ENCODE results near the gene THBD.
"Not testable (repeated sequence)": the region's sequence is repeated elsewhere in the genome, so short reads cannot be mapped to it uniquely, and the experiment has no call there.

Gene THBD

GRCh38 chr20:23037017-23037481 is 12.4 kb downstream of the THBD start:
- Mint-ChIP-seq H3K9me3 (ENCODE audit: low read depth) (no peaks in the 10 kb centered on the region), H3K4me1 (ENCODE audit: low read depth) (no peaks in the 10 kb centered on the region), H3K27me3 (peaks cover 5% of the 10 kb centered on the region), H3K4me3 (no peak overlapping the region), H3K27ac (no peak overlapping the region), H3K36me3 (no peaks in the 10 kb centered on the region)

- H3K4me1 Mint-ChIP-seq (ENCODE audit: low read depth), result no peaks in the 10 kb centered on the region
- H3K36me3 Mint-ChIP-seq, result no peaks in the 10 kb centered on the region
- H3K27me3 Mint-ChIP-seq, result peaks cover 6% of the 10 kb centered on the region
These were observed 13.1 kb downstream of the THBD start for GRCh38 chr20:23036371-23036770.

GRCh38 chr20:23035731-23036130 is 13.7 kb downstream of the THBD start:
- Mint-ChIP-seq H3K9me3 (ENCODE audit: low read depth) (no peaks in the 10 kb centered on the region), H3K27ac (no peak overlapping the region), H3K27me3 (peaks cover 6% of the 10 kb centered on the region), H3K36me3 (no peaks in the 10 kb centered on the region), H3K4me1 (ENCODE audit: low read depth) (no peaks in the 10 kb centered on the region), H3K4me3 (no peak overlapping the region)

More at GRCh38 chr20:23036371-23036770, 13.1 kb downstream of the THBD start:
- Mint-ChIP-seq H3K27ac (no peak overlapping the region), H3K9me3 (ENCODE audit: low read depth) (no peaks in the 10 kb centered on the region), H3K4me3 (no peak overlapping the region)

- peaks cover 6% of the 10 kb centered on the region for H3K27me3 Mint-ChIP-seq
- H3K4me1 Mint-ChIP-seq (ENCODE audit: low read depth), result no peaks in the 10 kb centered on the region
- no peaks in the 10 kb centered on the region for H3K36me3 Mint-ChIP-seq
- no peaks in the 10 kb centered on the region for H3K9me3 Mint-ChIP-seq (ENCODE audit: low read depth)
- H3K4me3 Mint-ChIP-seq, result no peak within 1 kb of the TSS
- no peak within 1 kb of the TSS for H3K27ac Mint-ChIP-seq
These were observed 14.5 kb downstream of the THBD start, which contains the start of gene SSTR4 for GRCh38 chr20:23034721-23035671. TSS of gene SSTR4 (plus strand) at chr20:23035312. CDS start at chr20:23035484, 172 bp downstream.

- Mint-ChIP-seq H3K36me3 (no peaks in the 10 kb centered on the region), H3K27me3 (peaks cover 6% of the 10 kb centered on the region), H3K27ac (no peak overlapping the region), H3K4me1 (ENCODE audit: low read depth) (no peaks in the 10 kb centered on the region), H3K4me3 (no peak overlapping the region), H3K9me3 (ENCODE audit: low read depth) (no peaks in the 10 kb centered on the region)
These were observed 15.6 kb downstream of the THBD start for GRCh38 chr20:23033918-23034317.

GRCh38 chr20:23032750-23033078 is 16.8 kb downstream of the THBD start:
- Mint-ChIP-seq H3K4me1 (ENCODE audit: low read depth) (no peaks in the 10 kb centered on the region), H3K27ac (no peak overlapping the region), H3K9me3 (ENCODE audit: low read depth) (no peaks in the 10 kb centered on the region), H3K27me3 (peaks cover 6% of the 10 kb centered on the region), H3K36me3 (no peaks in the 10 kb centered on the region), H3K4me3 (no peak overlapping the region)

GRCh38 chr20:23032056-23032749 is 17.3 kb downstream of the THBD start:
- Mint-ChIP-seq H3K4me1 (ENCODE audit: low read depth) (no peaks in the 10 kb centered on the region), H3K9me3 (ENCODE audit: low read depth) (no peaks in the 10 kb centered on the region), H3K27ac (no peak overlapping the region), H3K36me3 (no peaks in the 10 kb centered on the region), H3K4me3 (no peak overlapping the region), H3K27me3 (peaks cover 6% of the 10 kb centered on the region)

- H3K4me3 Mint-ChIP-seq, result no peak overlapping the region
These were observed 18.1 kb downstream of the THBD start for GRCh38 chr20:23031346-23031745.

GRCh38 chr20:23029324-23029723 is 20.1 kb downstream of the THBD start:
- Mint-ChIP-seq H3K9me3 (ENCODE audit: low read depth) (no peaks in the 10 kb centered on the region), H3K36me3 (no peaks in the 10 kb centered on the region), H3K27me3 (peaks cover 3% of the 10 kb centered on the region), H3K4me3 (no peak overlapping the region), H3K4me1 (ENCODE audit: low read depth) (no peaks in the 10 kb centered on the region), H3K27ac (no peak overlapping the region)

More at GRCh38 chr20:23031346-23031745, 18.1 kb downstream of the THBD start:
- Mint-ChIP-seq H3K27ac (no peak overlapping the region), H3K36me3 (no peaks in the 10 kb centered on the region), H3K27me3 (peaks cover 3% of the 10 kb centered on the region), H3K4me1 (ENCODE audit: low read depth) (no peaks in the 10 kb centered on the region), H3K9me3 (ENCODE audit: low read depth) (no peaks in the 10 kb centered on the region)

- Mint-ChIP-seq H3K4me3 (no peak overlapping the region), H3K36me3 (no peaks in the 10 kb centered on the region)
These were observed 21.1 kb downstream of the THBD start for GRCh38 chr20:23028392-23028791.

GRCh38 chr20:23027721-23028120 is 21.8 kb downstream of the THBD start:
- no peak overlapping the region for H3K4me3 Mint-ChIP-seq
- no peaks in the 10 kb centered on the region for H3K36me3 Mint-ChIP-seq
- no peaks in the 10 kb centered on the region for H3K9me3 Mint-ChIP-seq (ENCODE audit: low read depth)
- H3K4me1 Mint-ChIP-seq (ENCODE audit: low read depth), result no peaks in the 10 kb centered on the region
- H3K27ac Mint-ChIP-seq, result no peak overlapping the region
- peaks cover 2% of the 10 kb centered on the region for H3K27me3 Mint-ChIP-seq

More at GRCh38 chr20:23028392-23028791, 21.1 kb downstream of the THBD start:
- no peaks in the 10 kb centered on the region for H3K9me3 Mint-ChIP-seq (ENCODE audit: low read depth)
- peaks cover 3% of the 10 kb centered on the region for H3K27me3 Mint-ChIP-seq
- no peaks in the 10 kb centered on the region for H3K4me1 Mint-ChIP-seq (ENCODE audit: low read depth)
- no peak overlapping the region for H3K27ac Mint-ChIP-seq

GRCh38 chr20:23025503-23025902 is 24.0 kb downstream of the THBD start:
- H3K27me3 Mint-ChIP-seq; H3K4me3 Mint-ChIP-seq; H3K9me3 Mint-ChIP-seq (ENCODE audit: low read depth); H3K36me3 Mint-ChIP-seq; H3K27ac Mint-ChIP-seq; H3K4me1 Mint-ChIP-seq (ENCODE audit: low read depth): not testable (repeated sequence)

GRCh38 chr20:23024701-23025100 is 24.8 kb downstream of the THBD start:
- no peaks in the 10 kb centered on the region for H3K36me3 Mint-ChIP-seq
- no peaks in the 10 kb centered on the region for H3K4me1 Mint-ChIP-seq (ENCODE audit: low read depth)
- no peak overlapping the region for H3K4me3 Mint-ChIP-seq
- H3K27me3 Mint-ChIP-seq, result no peaks in the 10 kb centered on the region
- no peaks in the 10 kb centered on the region for H3K9me3 Mint-ChIP-seq (ENCODE audit: low read depth)
- no peak overlapping the region for H3K27ac Mint-ChIP-seq

- Mint-ChIP-seq H3K9me3 (ENCODE audit: low read depth) (no peaks in the 10 kb centered on the region), H3K27me3 (no peaks in the 10 kb centered on the region), H3K27ac (no peak overlapping the region), H3K4me1 (ENCODE audit: low read depth) (no peaks in the 10 kb centered on the region), H3K36me3 (no peaks in the 10 kb centered on the region), H3K4me3 (no peak overlapping the region)
These were observed 25.8 kb downstream of the THBD start for GRCh38 chr20:23023621-23024177.

- no peaks in the 10 kb centered on the region for H3K36me3 Mint-ChIP-seq
- H3K4me1 Mint-ChIP-seq (ENCODE audit: low read depth), result no peaks in the 10 kb centered on the region
- H3K27me3 Mint-ChIP-seq, result no peaks in the 10 kb centered on the region
- H3K4me3 Mint-ChIP-seq, result no peak overlapping the region
- H3K27ac Mint-ChIP-seq, result no peak overlapping the region
- no peaks in the 10 kb centered on the region for H3K9me3 Mint-ChIP-seq (ENCODE audit: low read depth)
These were observed 26.6 kb downstream of the THBD start for GRCh38 chr20:23022849-23023248.

Data from activated naive CD8-positive, alpha-beta T cell (primary cell).